HS-27A (cell line): Measurements from ENCODE around the gene ZNF573.

ENCODE experiments used
- DNase-seq: peaks from one replicate; pipeline ENCODE4 v3.0.0-alpha.2; 2012; ENCODE audit warnings: low read depth, missing footprints

The ZNF573 gene

DNA sequence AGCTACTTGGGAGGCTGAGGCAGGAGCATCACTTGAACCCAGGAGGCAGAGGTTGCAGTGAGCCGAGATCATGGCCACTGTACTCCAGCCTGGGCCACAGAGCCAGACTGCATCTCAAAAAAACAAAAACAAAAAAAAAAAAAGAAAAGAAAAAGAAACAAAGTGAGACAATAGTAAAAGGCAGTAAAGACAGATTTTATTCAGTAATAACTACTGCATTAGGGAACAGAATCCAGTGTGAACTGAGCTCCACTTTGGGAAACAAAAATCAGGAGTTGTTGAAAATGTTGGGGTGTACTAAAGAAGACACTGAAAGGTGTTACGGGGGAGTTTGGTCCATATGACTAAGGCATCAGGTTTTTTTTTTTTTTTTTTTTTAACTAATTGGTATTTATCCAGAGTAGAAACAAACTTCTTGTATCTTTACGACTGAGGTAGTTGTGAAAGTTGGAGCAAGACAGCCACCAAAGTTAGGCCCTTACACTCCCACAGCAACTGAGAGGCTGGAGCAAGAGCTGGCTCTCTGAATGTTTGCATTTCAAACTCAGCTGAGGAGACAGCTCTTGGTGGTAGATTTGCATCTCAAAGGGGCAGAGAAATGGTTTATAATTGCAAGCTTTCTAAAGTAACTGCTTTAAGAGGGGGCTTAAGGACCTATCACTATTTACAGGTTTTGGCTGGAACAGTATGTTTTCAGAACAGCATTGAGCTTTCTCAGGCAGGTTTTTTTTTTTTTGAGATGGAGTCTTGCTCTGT, 84.1 kb downstream of the ZNF573 start:
- DNase-seq: no peak

- no peak for DNase-seq
These were observed 86.3 kb downstream of the ZNF573 start for GRCh38 chr19:37692956-37693620.

- DNase-seq: no peak
These were observed 87.4 kb downstream of the ZNF573 start for GRCh38 chr19:37691881-37692504.
